Activated T-helper 2 cell treated with anti-CD3 and anti-CD28 coated beads, Interferon-gamma antibody, Interleukin-2, Interleukin-4, amounts not matched to agents 10 μg/mL and 5 μg/mL and 100 μg/mL, durations not matched to agents 14 hours and 24 hours and 36 hours (primary cell): Measurements from ENCODE around the gene AGAP1. TPM values are rescaled to one million over a fixed set of nuclear protein-coding genes. Genes with fewer than 3 reads are reported as not detected.

Source experiments
- DNase-seq: peaks from one replicate; pipeline ENCODE4 v3.0.0; 2021; ENCODE audit warnings: low spot score
- H3K27ac Mint-ChIP-seq: one replicate; pipeline ENCODE4 v1.8.0; 2021; ENCODE audit warnings: mixed read lengths
- H3K27me3 Mint-ChIP-seq: one replicate; pipeline ENCODE4 v1.8.0; 2021; ENCODE audit warnings: low read depth, mixed read lengths
- H3K36me3 Mint-ChIP-seq: one replicate; pipeline ENCODE4 v1.8.0; 2021; ENCODE audit warnings: low read depth, mixed read lengths
- H3K4me1 Mint-ChIP-seq: one replicate; pipeline ENCODE4 v1.8.0; 2021; ENCODE audit warnings: low read depth, mixed read lengths
- H3K4me3 Mint-ChIP-seq: one replicate; pipeline ENCODE4 v1.8.0; 2021; ENCODE audit warnings: low read depth, mild to moderate bottlenecking, moderate library complexity, mixed read lengths
- H3K9me3 Mint-ChIP-seq: one replicate; pipeline ENCODE4 v1.8.0; 2021; ENCODE audit warnings: mixed read lengths
- intact Hi-C: fragments of 100-400 bp; cut with micrococcal nuclease; formaldehyde crosslinking; loops from one replicate; pipeline ENCODE4 v1.15.1; 2023
- total RNA-seq: library from RNA; stranded (reverse); gene quantifications from 2 replicates; pipeline ENCODE4 v1.2.3, GENCODE V29; 2022

The AGAP1 gene
- total RNA-seq, 1 donor from 2014 or later = 1.8 TPM

GRCh38 chr2:235651643-235652042 is 157.8 kb downstream of the AGAP1 start:
- intact Hi-C loops = no loop called here
- no peaks in the 10 kb centered on the region for H3K9me3 Mint-ChIP-seq
- no peak overlapping the region for H3K4me3 Mint-ChIP-seq
- H3K27ac Mint-ChIP-seq = no peak overlapping the region
- no peaks in the 10 kb centered on the region for H3K36me3 Mint-ChIP-seq
- DNase-seq = no peak
- no peaks in the 10 kb centered on the region for H3K4me1 Mint-ChIP-seq
- peaks cover 2% of the 10 kb centered on the region for H3K27me3 Mint-ChIP-seq

- no peaks in the 10 kb centered on the region for H3K4me1 Mint-ChIP-seq
- no peak overlapping the region for H3K27ac Mint-ChIP-seq
- H3K36me3 Mint-ChIP-seq = no peaks in the 10 kb centered on the region
- no peak for DNase-seq
- peaks cover 17% of the 10 kb centered on the region for H3K27me3 Mint-ChIP-seq
- H3K4me3 Mint-ChIP-seq = no peak overlapping the region
- H3K9me3 Mint-ChIP-seq = no peaks in the 10 kb centered on the region
- intact Hi-C loops = no loop called here
Measured at GRCh38 chr2:235654103-235654813, 160.4 kb downstream of the AGAP1 start.

GRCh38 chr2:235658351-235659174 is 164.7 kb downstream of the AGAP1 start:
- Mint-ChIP-seq H3K4me3 (no peak overlapping the region), H3K36me3 (no peaks in the 10 kb centered on the region), H3K4me1 (no peaks in the 10 kb centered on the region), H3K9me3 (no peaks in the 10 kb centered on the region), H3K27ac (no peak overlapping the region), H3K27me3 (peaks cover 25% of the 10 kb centered on the region)
- DNase-seq = no peak
- intact Hi-C loops = no loop called here

- Mint-ChIP-seq H3K27me3 (peaks cover 28% of the 10 kb centered on the region), H3K9me3 (no peaks in the 10 kb centered on the region), H3K4me3 (no peak overlapping the region), H3K36me3 (no peaks in the 10 kb centered on the region), H3K27ac (no peak overlapping the region), H3K4me1 (no peaks in the 10 kb centered on the region)
- intact Hi-C loops = loop anchor here (10.0 kb wide), 1 partner anchor 165 kb away; the partner anchor contains the start of gene AGAP1
- DNase-seq = no peak
Measured at GRCh38 chr2:235659767-235660322, 166.0 kb downstream of the AGAP1 start.

- DNase-seq = no peak
- H3K27ac Mint-ChIP-seq = no peak overlapping the region
- intact Hi-C loops = loop anchor here (10.0 kb wide), 1 partner anchor 166 kb away; the partner anchor contains the start of gene AGAP1
- no peaks in the 10 kb centered on the region for H3K9me3 Mint-ChIP-seq
- H3K4me3 Mint-ChIP-seq = no peak overlapping the region
- no peaks in the 10 kb centered on the region for H3K36me3 Mint-ChIP-seq
- peaks cover 30% of the 10 kb centered on the region for H3K27me3 Mint-ChIP-seq
- no peaks in the 10 kb centered on the region for H3K4me1 Mint-ChIP-seq
Measured at GRCh38 chr2:235660484-235661082, 166.7 kb downstream of the AGAP1 start.

- no peak for DNase-seq
- Mint-ChIP-seq H3K9me3 (no peaks in the 10 kb centered on the region), H3K4me3 (no peak overlapping the region), H3K27ac (no peak overlapping the region), H3K4me1 (no peaks in the 10 kb centered on the region), H3K36me3 (no peaks in the 10 kb centered on the region), H3K27me3 (peaks cover 37% of the 10 kb centered on the region)
- intact Hi-C loops = loop anchor here (10.0 kb wide), 1 partner anchor 167 kb away; the partner anchor contains the start of gene AGAP1
Measured at GRCh38 chr2:235661167-235661937, 167.5 kb downstream of the AGAP1 start.

- Mint-ChIP-seq H3K4me1 (no peaks in the 10 kb centered on the region), H3K27ac (no peak overlapping the region), H3K9me3 (no peaks in the 10 kb centered on the region), H3K4me3 (no peak overlapping the region), H3K36me3 (no peaks in the 10 kb centered on the region), H3K27me3 (peaks cover 43% of the 10 kb centered on the region)
- intact Hi-C loops = loop anchor here (10.0 kb wide), 1 partner anchor 167 kb away; the partner anchor contains the start of gene AGAP1
- DNase-seq = no peak
Measured at GRCh38 chr2:235661952-235662351, 168.1 kb downstream of the AGAP1 start.

- H3K4me1 Mint-ChIP-seq = no peaks in the 10 kb centered on the region
- no peak overlapping the region for H3K27ac Mint-ChIP-seq
- no peaks in the 10 kb centered on the region for H3K36me3 Mint-ChIP-seq
- no peak for DNase-seq
- intact Hi-C loops = loop anchor here (10.0 kb wide), 1 partner anchor 169 kb away; the partner anchor contains the start of gene AGAP1
- no peaks in the 10 kb centered on the region for H3K9me3 Mint-ChIP-seq
- H3K4me3 Mint-ChIP-seq = no peak overlapping the region
- peaks cover 46% of the 10 kb centered on the region for H3K27me3 Mint-ChIP-seq
Measured at GRCh38 chr2:235663875-235664274, 170.0 kb downstream of the AGAP1 start.

GRCh38 chr2:235665661-235666212 is 171.9 kb downstream of the AGAP1 start:
- DNase-seq = no peak
- Mint-ChIP-seq H3K27me3 (peaks cover 40% of the 10 kb centered on the region), H3K4me3 (no peak overlapping the region), H3K4me1 (no peaks in the 10 kb centered on the region), H3K36me3 (no peaks in the 10 kb centered on the region), H3K9me3 (no peaks in the 10 kb centered on the region), H3K27ac (no peak overlapping the region)
- intact Hi-C loops = loop anchor here (5.0 to 10.0 kb wide), 2 partner anchors 171 to 502 kb away; partner anchors contain the start of genes AGAP1 and GBX2

- no peak overlapping the region for H3K4me3 Mint-ChIP-seq
- H3K27ac Mint-ChIP-seq = no peak overlapping the region
- peaks cover 35% of the 10 kb centered on the region for H3K27me3 Mint-ChIP-seq
Measured at GRCh38 chr2:235666213-235666781, 172.5 kb downstream of the AGAP1 start.

GRCh38 chr2:235668782-235669181 is 174.9 kb downstream of the AGAP1 start:
- peaks cover 57% of the 10 kb centered on the region for H3K27me3 Mint-ChIP-seq
- H3K4me3 Mint-ChIP-seq = no peak overlapping the region
- intact Hi-C loops = loop anchor here (5.0 to 10.0 kb wide), 2 partner anchors 174 to 499 kb away; partner anchors contain the start of genes AGAP1 and GBX2
- H3K27ac Mint-ChIP-seq = no peak overlapping the region
- H3K4me1 Mint-ChIP-seq = peaks cover 1% of the 10 kb centered on the region
- no peaks in the 10 kb centered on the region for H3K9me3 Mint-ChIP-seq
- DNase-seq = no peak
- no peaks in the 10 kb centered on the region for H3K36me3 Mint-ChIP-seq

More at GRCh38 chr2:235666213-235666781, 172.5 kb downstream of the AGAP1 start:
- Mint-ChIP-seq H3K9me3 (no peaks in the 10 kb centered on the region), H3K4me1 (no peaks in the 10 kb centered on the region), H3K36me3 (no peaks in the 10 kb centered on the region)
- intact Hi-C loops = loop anchor here (5.0 to 10.0 kb wide), 2 partner anchors 171 to 501 kb away; partner anchors contain the start of genes AGAP1 and GBX2
- DNase-seq = no peak
